K562 (cell line): Measurements from ENCODE around the gene CCL22. TPM values are rescaled to one million over a fixed set of nuclear protein-coding genes. Genes with fewer than 3 reads are reported as not detected.

ENCODE experiments used
- ATAC-seq: fragments of 200-7000 bp; cut with Tn5 transposase; 3 replicates; pipeline ENCODE4 v1.9.1; 2020; ENCODE audit warnings: moderate library complexity
- BruUV-seq: library from RNA; stranded (reverse); fragments of 400-500 nt; replicated peaks from 2 replicates; lab custom pipeline; 2021; lab: Mats Ljungman, UMichigan
- CTCF ChIA-PET: fragments of 300-600 bp; formaldehyde crosslinking; extraction: SDS; loops from one replicate; lab custom pipeline; 2021; ENCODE audit warnings: low intra/inter-chr PET ratio; lab: Yijun Ruan, JAX
- POLR2A ChIA-PET: fragments of 300-600, 350-650 bp; sonication (Branson Sonifier 250); formaldehyde crosslinking; extraction: SDS; loops from one replicate; lab custom pipeline; 2021; ENCODE audit warnings: antibody characterized with exemption, inconsistent platforms; lab: Yijun Ruan, JAX
- DNase-seq, 4 experiments: peaks; one replicate each; pipeline versions ENCODE4 v3.0.0 to v3.0.0-alpha.2; 2011 to 2018; ENCODE audit warnings: low spot score in 3 of 4, mixed read lengths in 3 of 4; ENCODE audit errors: extremely low read depth in 1 of 4
- FAIRE-seq: peaks from 2 replicates; lab custom pipeline; 2011; peaks lifted over from hg19 to GRCh38; lab: Jason Lieb, UNC
- H2AFZ ChIP-seq: 2 replicates; pipeline ENCODE4 v1.6.0; 2011; ENCODE audit warnings: low read depth, low read length, control low read depth, inconsistent platforms
- H3K27ac ChIP-seq: fragments of 200-600 bp; 3 replicates; pipeline ENCODE4 v1.8.0; 2011; ENCODE audit warnings: low read depth, mild to moderate bottlenecking, control low read depth, inconsistent platforms, low read length, moderate library complexity, mixed read lengths; ENCODE audit errors: extremely low read depth
- H3K27me3 ChIP-seq, 2 experiments: fragments of 300-600 bp in 1 of 2; 2 replicates in 1 of 2; 3 replicates in 1 of 2; pipeline versions ENCODE4 v1.6.0 to v1.8.0; 2011; ENCODE audit warnings: inconsistent platforms in 2 of 2, low read length in 2 of 2, mild to moderate bottlenecking in 1 of 2, mixed read lengths in 1 of 2, moderate library complexity in 1 of 2; ENCODE audit not compliant: control insufficient read depth in 2 of 2, insufficient read depth in 2 of 2
- H3K36me3 ChIP-seq: fragments of 300-600 bp; 3 replicates; pipeline ENCODE4 v1.8.0; 2011; ENCODE audit warnings: mild to moderate bottlenecking, low read length, inconsistent platforms; ENCODE audit not compliant: control insufficient read depth, insufficient read depth
- H3K4me1 ChIP-seq, 2 experiments: fragments of 200-600 bp in 1 of 2; replicated peaks in 1 of 2; 2 replicates in 1 of 2; 3 replicates in 1 of 2; pipeline versions ENCODE4 v1.5.1 to v1.8.0; 2011; ENCODE audit warnings: inconsistent platforms in 2 of 2, low read length in 2 of 2, mild to moderate bottlenecking in 1 of 2, mixed read lengths in 1 of 2, moderate library complexity in 1 of 2; ENCODE audit not compliant: control insufficient read depth in 2 of 2, insufficient read depth in 2 of 2
- H3K4me2 ChIP-seq: 2 replicates; pipeline ENCODE4 v1.6.1; 2011; ENCODE audit warnings: low read length, control low read depth, inconsistent platforms, mixed read lengths; ENCODE audit not compliant: insufficient read depth
- H3K4me3 ChIP-seq: fragments of 200-600 bp; sonication (generic), shearing (Covaris generic); 2 replicates; pipeline ENCODE4 v1.5.1; 2016; ENCODE audit warnings: control low read depth, inconsistent platforms
- H3K79me2 ChIP-seq: fragments of 200-600 bp; 3 replicates; pipeline ENCODE4 v1.8.0; 2011; ENCODE audit warnings: low read length, inconsistent platforms; ENCODE audit not compliant: control insufficient read depth, insufficient read depth
- H3K9ac ChIP-seq, 2 experiments: 2 replicates each; pipeline versions ENCODE4 v1.6.0 to v1.6.1; 2011; ENCODE audit warnings: low read depth in 2 of 2, low read length in 2 of 2, control low read depth in 1 of 2, inconsistent platforms in 1 of 2, mild to moderate bottlenecking in 1 of 2, mixed read lengths in 1 of 2; ENCODE audit not compliant: insufficient read depth in 1 of 2
- H3K9me1 ChIP-seq: one replicate; pipeline ENCODE4 v1.6.0; 2011; ENCODE audit warnings: inconsistent platforms, mild to moderate bottlenecking, low read length, moderate library complexity; ENCODE audit not compliant: control insufficient read depth, insufficient read depth
- H3K9me3 ChIP-seq: replicated peaks from 2 replicates; pipeline ENCODE4 v1.5.1; 2011; ENCODE audit warnings: low read depth, low read length, inconsistent platforms; ENCODE audit not compliant: control insufficient read depth, insufficient read depth
- H4K20me1 ChIP-seq: replicated peaks from 2 replicates; pipeline ENCODE4 v1.6.1; 2011; ENCODE audit warnings: low read length, inconsistent platforms, mixed read lengths; ENCODE audit not compliant: control insufficient read depth, insufficient read depth
- CUX1 ChIP-seq: fragments of 200-800 bp; sonication (Bioruptor generic); IDR thresholded peaks from 2 replicates; pipeline ENCODE4 v1.6.1; 2016; ENCODE audit warnings: missing genetic modification characterization, missing compliant biosample characterization
- DIDO1 ChIP-seq: fragments of 450-650 bp; IDR thresholded peaks from 2 replicates; pipeline ENCODE4 v1.6.1; 2016; ENCODE audit warnings: low read depth, missing biosample characterization, missing genetic modification characterization
- TCF7 ChIP-seq: sonication (generic); IDR thresholded peaks from 2 replicates; pipeline ENCODE4 v1.6.1; 2016; ENCODE audit warnings: antibody characterized with exemption, borderline replicate concordance
- WGBS: fragments of 100-300 bp; shearing (Covaris generic); methylation state at CpG from one replicate; pipeline ENCODE4 v1.1.6; 2016; ENCODE audit warnings: low coverage, mixed read lengths; ENCODE audit not compliant: insufficient coverage; ENCODE audit errors: missing lambda C conversion rate; 5-methylcytosine and 5-hydroxymethylcytosine counted together
- in situ Hi-C: fragments of 300-500 bp; cut with MboI; formaldehyde crosslinking; loops from 4 replicates; pipeline ENCODE4 v1.15.0; 2018; ENCODE audit warnings: inconsistent platforms, mixed read lengths
- intact Hi-C: fragments of 100-400 bp; cut with micrococcal nuclease; formaldehyde crosslinking; loops from 2 replicates; pipeline ENCODE4 v1.14.2; 2022
- polyA plus RNA-seq, 8 experiments: library from polyadenylated mRNA; depleted of rRNA in 4 of 8; stranded (reverse) in 5 of 8; unstranded in 3 of 8; fragments of >200 nt; fragmentation: Nextera tagmentation in 2 of 8; fragmentation: Illumina TruSeq in 1 of 8; extraction: Ambion mirVana in 2 of 8; extraction: Trizol in 1 of 8; gene quantifications; 2 replicates each; pipeline versions ENCODE4 v1.2.1 to v1.2.3, GENCODE V29; 2011 to 2014; ENCODE audit warnings: inconsistent platforms in 1 of 8, missing spikeins in 1 of 8
- total RNA-seq, 7 experiments: library from RNA; depleted of rRNA in 6 of 7; stranded (reverse); fragments of >200 nt in 6 of 7; fragmentation: Illumina TruSeq in 2 of 7; extraction: Trizol in 2 of 7; gene quantifications; 2 replicates each; pipeline versions ENCODE4 v1.2.1 to v1.2.3, GENCODE V29; 2011 to 2021; ENCODE audit warnings: low replicate concordance in 1 of 7

The CCL22 gene
- total and polyA plus RNA-seq, 9 of the 15 experiments (the other 6 are each of a cell fraction or from before 2014, with no cell fraction given) = 0.04 to 0.29 (median 0.06) TPM; not detected in 5

- ATAC-seq = no peak
- Histone ChIP-seq H3K9me1 (no peaks in the 10 kb centered on the region), H3K4me1 (no peaks in the 10 kb centered on the region; a peak in 1 of 5 replicates), H3K27ac (no peak overlapping the region), H3K9me3 (no peaks in the 10 kb centered on the region; the same call in 1 of the 2 replicates), H3K79me2 (no peaks in the 10 kb centered on the region), H3K27me3 (peaks cover 5 to 42% of the 10 kb centered on the region in 2 experiments; a peak in 4 of 5 replicates), H4K20me1 (no peaks in the 10 kb centered on the region), H3K9ac (no peak overlapping the region), H3K4me2 (no peak overlapping the region), H2AFZ (no peak overlapping the region), H3K36me3 (no peaks in the 10 kb centered on the region), H3K4me3 (no peak overlapping the region)
- intact Hi-C loops = no loop called here
- BruUV-seq = no TSS peak
- no peak for DNase-seq
- no peak for FAIRE-seq
- WGBS = 1% methylated on average over 5 of the region's 5 CpGs
- ChIA-PET POLR2A (interaction anchor here (1.0 kb wide), 1 partner anchor 10 kb away, joined by 3 read pairs; no protein-coding TSS in a partner anchor), CTCF (no interaction called here)
- in situ Hi-C loops = no loop called here
- TF ChIP-seq CUX1 (no peak), TCF7 (no peak), DIDO1 (tag) (no peak)
Measured at GRCh38 chr16:57390636-57391295, 32.2 kb downstream of the CCL22 start.
